NCI-H2029 (cell line): ENCODE measurements around the gene CDH5.

Source experiments
- DNase-seq: peaks from one replicate; lab custom pipeline; 2025; lab: John Stamatoyannopoulos, UW

CDH5 gene

GRCh38 chr16:66374176-66374575, 7.7 kb downstream of the CDH5 start:
- DNase-seq: no peak

- DNase-seq: no peak
Measured at GRCh38 chr16:66375451-66375850, 9.0 kb downstream of the CDH5 start.

DNA sequence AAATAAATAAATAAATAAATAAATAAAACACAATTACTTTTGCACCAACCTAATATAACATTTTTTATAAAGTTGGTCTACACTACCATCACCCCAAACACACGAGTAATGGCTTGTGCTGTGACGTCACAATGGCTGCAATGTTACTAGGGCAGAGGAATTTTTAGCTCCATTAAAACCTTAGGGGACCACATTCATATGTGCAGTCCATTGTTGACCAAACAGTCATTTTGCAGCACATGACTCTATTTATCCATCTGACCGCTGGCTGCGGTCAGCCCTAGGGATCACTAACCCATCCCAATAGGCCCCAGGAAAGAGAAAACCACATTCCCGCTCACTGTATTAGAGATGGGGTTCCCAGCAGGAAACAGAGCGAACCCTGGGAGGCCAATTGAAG, 9.6 kb downstream of the CDH5 start:
- DNase-seq: no peak

DNA sequence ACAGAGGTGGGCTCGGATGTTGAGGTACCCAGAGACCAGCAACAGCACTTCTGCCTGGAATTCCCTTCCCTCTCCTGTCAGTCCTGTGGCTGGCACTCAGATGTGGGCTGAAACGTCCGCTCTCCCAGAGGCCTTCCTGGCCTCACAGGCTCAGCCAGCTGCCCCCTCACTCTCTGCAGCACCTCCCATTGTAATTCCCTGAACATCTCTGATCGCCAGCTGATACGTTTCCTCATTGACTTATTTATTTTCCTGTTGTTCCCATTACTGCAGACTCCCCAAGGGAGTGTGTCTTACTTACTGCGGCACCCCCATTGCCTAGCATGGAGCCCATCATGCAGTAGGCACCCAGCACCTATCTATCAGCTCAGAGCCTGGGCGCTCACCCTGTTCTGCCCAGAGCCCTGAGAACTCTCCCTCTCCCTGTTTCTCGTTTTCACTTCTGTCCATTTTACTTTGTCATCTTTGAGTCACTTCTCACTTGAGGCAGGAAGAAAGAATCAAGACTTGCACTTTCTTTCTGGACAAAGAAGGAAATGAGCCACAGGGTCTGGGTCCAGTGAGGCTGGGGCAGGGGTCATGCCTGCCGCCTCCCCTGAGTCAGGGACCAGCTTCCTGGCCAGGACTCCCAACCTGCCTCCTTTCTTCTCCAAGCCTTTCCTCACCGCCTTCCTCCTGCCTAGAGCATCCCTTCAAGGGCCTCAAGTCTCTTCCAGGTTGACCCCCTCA, 10.2 kb downstream of the CDH5 start:
- DNase-seq: no peak

GRCh38 chr16:66377324-66377723, 10.8 kb downstream of the CDH5 start:
- no peak for DNase-seq

GRCh38 chr16:66378741-66379570, 12.5 kb downstream of the CDH5 start:
- DNase-seq: no peak

DNA sequence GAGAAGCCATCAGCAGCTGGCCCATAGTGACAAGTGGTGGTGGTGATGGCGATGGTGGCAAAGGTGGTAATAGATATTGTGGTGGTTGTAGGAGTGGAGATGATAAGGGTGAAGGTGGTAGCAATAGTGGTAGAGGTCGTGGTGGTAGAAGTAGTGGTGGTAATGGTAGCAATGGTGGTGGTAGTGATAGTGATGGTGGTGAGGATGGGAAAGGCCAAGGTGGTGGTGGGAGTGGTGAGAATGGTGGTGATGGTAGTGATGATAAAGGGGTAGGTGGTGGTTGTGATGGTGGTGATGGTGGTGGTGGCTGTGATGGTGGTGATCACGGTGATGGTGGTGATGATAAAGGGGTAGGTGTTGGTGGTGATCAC, 13.1 kb downstream of the CDH5 start:
- no peak for DNase-seq

DNA sequence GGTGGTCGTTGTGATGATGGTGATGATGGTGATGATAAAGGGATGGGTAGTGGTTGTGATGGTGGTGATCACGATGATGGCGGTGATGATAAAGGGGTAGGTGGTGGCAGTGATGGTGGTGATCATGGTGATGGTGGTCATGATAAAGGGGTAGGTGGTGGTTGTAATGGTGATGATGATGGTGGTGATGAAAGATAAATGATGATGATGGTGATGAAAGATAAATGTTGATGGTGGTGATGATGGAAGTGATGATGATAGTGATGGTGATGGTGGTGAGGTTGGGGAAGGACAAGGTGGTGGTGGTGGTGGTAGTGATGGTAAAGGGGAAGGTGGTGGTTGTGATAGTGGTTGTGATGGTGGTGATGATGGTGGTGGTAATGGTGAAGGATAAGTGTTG, 13.9 kb downstream of the CDH5 start:
- DNase-seq: no peak

DNA sequence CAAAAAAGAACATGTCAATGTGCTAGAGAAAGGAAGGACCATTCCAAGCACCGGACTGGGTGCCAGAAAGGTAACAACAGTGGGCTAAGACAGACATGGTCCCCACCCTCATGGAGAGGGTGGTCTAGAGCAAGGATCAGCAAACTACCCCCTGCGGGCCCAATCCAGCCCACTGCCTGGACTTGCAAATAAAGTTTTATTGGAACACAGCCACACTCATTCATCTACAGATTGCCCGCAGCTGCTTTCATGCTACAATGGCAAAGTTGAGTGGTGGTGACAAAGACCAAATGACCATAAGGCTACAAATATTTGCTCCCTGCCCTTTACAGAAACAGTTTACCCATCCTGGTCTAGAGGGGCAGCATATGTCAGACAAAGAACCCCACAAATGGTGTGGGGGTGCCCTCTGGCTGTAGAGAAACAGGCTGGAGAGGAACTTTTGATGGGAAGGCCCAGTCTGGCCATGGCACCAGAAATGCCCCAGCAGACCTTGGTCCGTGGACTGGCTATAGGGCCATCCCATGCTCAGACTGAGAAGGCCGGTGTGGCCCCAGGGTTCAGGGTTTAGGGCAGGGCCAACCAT, 15.2 kb downstream of the CDH5 start:
- no peak for DNase-seq

DNA sequence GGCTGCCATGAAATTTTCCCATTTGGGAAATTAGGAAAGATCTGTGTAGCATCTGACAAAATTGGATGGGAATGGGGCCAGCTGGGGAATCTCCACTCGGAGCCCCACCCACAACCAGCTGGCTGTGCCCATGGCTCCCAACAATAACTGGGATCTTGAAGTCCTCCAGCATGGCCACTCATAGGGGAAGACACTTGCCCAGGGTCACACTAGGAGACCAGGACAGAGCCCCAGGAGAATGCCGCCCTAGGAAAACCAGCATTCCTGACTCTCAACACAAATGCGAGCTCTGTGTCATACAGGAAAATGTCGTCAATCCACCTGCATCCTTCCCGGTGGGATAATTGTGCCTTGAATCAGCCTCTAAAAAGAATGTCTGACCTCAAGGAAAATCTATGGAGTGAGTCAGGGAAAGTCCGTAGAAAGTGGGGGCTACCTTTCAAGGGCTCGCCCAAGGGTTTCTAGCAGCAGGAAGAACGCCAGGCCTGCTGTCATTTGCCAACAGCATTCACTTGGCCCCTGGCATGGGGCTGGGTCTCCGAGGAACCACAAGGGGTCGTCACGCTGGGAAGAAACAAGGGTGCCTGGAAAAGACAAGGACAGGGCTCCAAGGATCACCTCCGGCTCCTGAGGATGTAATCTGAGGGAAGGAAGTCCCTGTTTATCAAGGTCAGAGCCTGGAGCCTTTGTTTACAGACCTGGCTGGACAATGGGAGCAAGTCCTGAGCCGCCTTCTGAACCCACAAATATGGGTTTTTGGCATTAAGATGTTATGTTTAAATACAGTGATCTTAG, 15.9 kb downstream of the CDH5 start:
- DNase-seq: no peak

- DNase-seq: no peak
Measured at GRCh38 chr16:66382966-66383299, 16.4 kb downstream of the CDH5 start.

GRCh38 chr16:66383551-66383950, 17.1 kb downstream of the CDH5 start:
- DNase-seq: no peak

DNA sequence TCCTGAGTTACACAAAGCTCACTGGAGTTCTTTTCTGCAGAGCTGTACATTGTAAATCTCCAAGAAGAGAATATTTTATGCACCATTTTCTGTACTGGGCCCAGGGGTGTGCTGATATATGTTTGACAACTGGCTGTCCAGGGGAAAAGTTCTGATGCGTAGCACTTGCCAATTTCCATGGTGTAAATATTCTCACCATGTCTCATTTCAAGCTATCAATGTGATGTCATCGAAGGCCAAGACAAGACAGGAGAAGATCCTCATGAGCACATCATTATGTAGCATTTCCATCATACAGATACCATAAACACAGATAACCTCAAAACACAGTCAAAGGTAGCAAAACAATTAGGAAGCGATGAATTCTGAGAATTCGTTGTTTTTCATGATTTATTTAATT, 18.9 kb downstream of the CDH5 start:
- DNase-seq: no peak

GRCh38 chr16:66386629-66387622, 20.4 kb downstream of the CDH5 start:
- no peak for DNase-seq

DNA sequence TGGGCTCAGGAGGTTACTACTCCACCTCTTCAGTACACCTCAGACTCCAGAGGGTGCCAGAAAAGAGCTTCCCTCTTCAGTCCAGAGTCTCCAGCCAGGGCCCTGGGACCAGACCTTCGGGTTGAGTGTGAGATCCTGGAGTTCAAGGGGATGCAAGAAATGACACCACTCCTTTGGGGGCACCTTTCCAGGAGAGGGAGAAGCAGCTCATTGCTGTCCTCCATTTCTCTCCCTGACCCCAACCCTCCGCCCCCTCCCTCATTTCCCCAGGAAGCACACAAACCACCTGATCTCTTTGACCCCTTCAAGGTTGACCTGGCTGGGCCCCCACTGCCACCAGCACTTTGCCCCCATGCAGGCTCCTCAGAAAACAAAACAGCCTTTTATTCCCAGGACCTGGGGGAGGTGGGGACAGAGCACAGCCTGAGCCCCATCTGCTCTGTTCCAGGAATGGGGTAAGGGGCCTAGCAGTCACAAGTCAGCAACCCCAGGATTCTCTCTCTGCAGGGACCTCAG, 21.4 kb downstream of the CDH5 start:
- DNase-seq: no peak

DNA sequence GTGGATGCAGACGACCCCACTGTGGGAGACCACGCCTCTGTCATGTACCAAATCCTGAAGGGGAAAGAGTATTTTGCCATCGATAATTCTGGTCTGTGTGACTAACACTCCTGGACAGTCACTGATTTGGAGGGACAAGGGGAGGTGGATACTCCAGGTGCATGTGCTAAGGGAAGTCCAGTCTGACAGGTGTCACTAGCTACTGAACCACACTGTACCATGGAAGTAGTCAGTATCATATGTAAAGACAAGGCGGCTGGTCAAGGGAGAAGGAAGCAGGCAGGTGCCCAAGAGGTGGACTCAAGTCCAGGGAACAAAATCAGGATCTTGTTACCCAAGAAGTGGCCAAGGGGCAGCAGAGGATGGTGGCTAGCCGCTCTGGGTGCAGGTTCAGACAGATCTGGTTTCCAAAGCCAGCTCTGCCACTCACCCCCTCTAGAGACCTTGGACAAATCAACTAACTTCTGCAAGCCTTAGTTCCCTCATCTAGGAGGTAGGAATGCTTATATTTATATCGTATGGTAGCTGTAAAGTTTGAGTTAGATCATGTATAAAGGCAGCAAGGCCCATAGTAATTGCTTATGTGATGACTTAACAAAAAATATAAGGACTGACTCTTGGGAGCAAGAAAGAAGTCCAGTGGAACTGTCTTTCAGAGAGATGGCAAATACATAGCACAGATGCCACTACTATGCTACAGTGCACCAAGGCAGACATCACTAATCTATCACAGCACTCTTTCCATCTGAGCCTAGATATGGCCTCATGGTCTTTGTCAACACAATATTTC, 22.1 kb downstream of the CDH5 start:
- no peak for DNase-seq

- no peak for DNase-seq
Measured at GRCh38 chr16:66389256-66390176, 23.0 kb downstream of the CDH5 start.

GRCh38 chr16:66390346-66391108, 24.0 kb downstream of the CDH5 start:
- DNase-seq: no peak
